Bronchial epithelial cell (primary cell): ENCODE measurements around the gene MYG1. TPM values are rescaled to one million over a fixed set of nuclear protein-coding genes. Genes with fewer than 3 reads are reported as not detected.
"Not testable (repeated sequence)": the region's sequence is repeated elsewhere in the genome, so short reads cannot be mapped to it uniquely, and the experiment has no call there.

ENCODE experiments used
- DNase-seq: peaks from one replicate; pipeline ENCODE4 v3.0.0-alpha.2; 2010; ENCODE audit warnings: low read depth
- FAIRE-seq: peaks from 2 replicates; lab custom pipeline; 2011; peaks lifted over from hg19 to GRCh38; lab: Jason Lieb, UNC
- H3K27me3 ChIP-seq: 2 replicates; pipeline ENCODE4 v1.5.1; 2011; ENCODE audit warnings: low read length; ENCODE audit not compliant: control insufficient read depth, insufficient read depth
- H3K36me3 ChIP-seq: 2 replicates; pipeline ENCODE4 v1.5.1; 2011; ENCODE audit warnings: low read length; ENCODE audit not compliant: control insufficient read depth, insufficient read depth
- H3K4me3 ChIP-seq: 2 replicates; pipeline ENCODE4 v1.5.1; 2011; ENCODE audit warnings: mild to moderate bottlenecking, low read depth, low read length, control low read depth
- CTCF ChIP-seq: IDR thresholded peaks from 2 replicates; pipeline ENCODE4 v1.5.1; 2011; ENCODE audit warnings: mild to moderate bottlenecking, moderate library complexity, low read length, control low read depth, inconsistent platforms; ENCODE audit not compliant: insufficient read depth, severe bottlenecking
- total RNA-seq: library from RNA; depleted of rRNA; stranded (reverse); fragments of >200 nt; gene quantifications from 2 replicates; pipeline ENCODE4 v1.2.1, GENCODE V29; 2014

MYG1 gene
- total RNA-seq, 1 donor from 2014 or later, result 29.7 TPM

DNA sequence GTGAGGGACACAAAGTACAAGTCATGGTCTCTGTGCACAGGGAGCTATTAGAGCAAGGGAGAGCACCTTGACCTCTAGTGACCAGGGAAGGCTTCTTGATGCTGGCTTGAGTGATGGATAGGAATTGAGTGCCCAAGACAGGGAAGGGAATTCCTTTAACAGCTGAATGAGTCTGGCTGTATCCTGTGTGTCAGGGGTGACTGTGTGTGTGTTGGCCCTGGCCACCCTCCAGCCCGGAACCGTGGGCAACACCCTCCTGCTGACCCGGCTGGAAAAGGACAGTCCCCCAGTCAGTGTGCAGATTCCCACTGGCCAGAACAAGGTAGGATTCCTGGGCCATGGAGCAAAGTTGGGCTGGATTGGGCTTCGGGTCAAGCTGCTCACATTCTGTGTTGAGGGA, 9.6 kb upstream of the MYG1 start:
- Histone ChIP-seq H3K4me3 (no peak overlapping the region), H3K27me3 (no peaks in the 10 kb centered on the region), H3K36me3 (peaks cover 2% of the 10 kb centered on the region)
- FAIRE-seq (peak; percentile 36), DNase-seq (no peak)
- TF ChIP-seq CTCF, result no peak

DNA sequence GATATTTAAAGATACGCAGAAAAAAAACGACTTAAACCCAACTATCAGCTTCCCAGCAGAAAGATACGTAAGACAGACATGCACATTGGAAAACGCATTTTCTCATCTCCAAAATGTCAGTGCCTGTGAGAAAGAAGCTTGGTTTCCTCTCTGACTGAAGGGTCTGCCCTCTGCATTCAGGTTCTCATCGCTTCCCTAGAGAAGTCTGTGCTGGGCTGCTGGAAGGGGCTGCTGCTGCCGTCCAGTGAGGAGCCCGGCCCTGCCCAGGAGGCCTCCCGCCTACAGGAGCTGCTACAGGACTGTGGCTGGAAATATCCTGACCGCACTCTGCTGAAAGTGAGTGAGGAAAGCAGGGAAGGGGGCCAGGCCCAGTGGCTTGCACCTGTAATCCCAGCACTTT, 8.8 kb upstream of the MYG1 start:
- peaks cover 2% of the 10 kb centered on the region for H3K36me3 ChIP-seq
- FAIRE-seq, result no peak
- DNase-seq, result no peak

GRCh38 chr12:53292426-53292825, 7.1 kb upstream of the MYG1 start:
- FAIRE-seq, result no peak
- no peak overlapping the region for H3K4me3 ChIP-seq
- peaks cover 2% of the 10 kb centered on the region for H3K36me3 ChIP-seq
- no peak for TF ChIP-seq CTCF
- H3K27me3 ChIP-seq, result no peaks in the 10 kb centered on the region
- no peak for DNase-seq

More for the DNA sequence above, 8.8 kb upstream of the MYG1 start:
- no peaks in the 10 kb centered on the region for H3K27me3 ChIP-seq
- H3K4me3 ChIP-seq, result no peak overlapping the region
- TF ChIP-seq CTCF, result no peak

GRCh38 chr12:53295070-53295890, 4.2 kb upstream of the MYG1 start, which contains the start of gene PFDN5:
Gene PFDN5 (plus strand): TSS chr12:53295542. CDS start chr12:53295568, 26 bp downstream.
- Histone ChIP-seq H3K36me3 (peaks cover 5% of the 10 kb centered on the region), H3K4me3 (peak within 1 kb of the TSS; percentile 60), H3K27me3 (no peaks in the 10 kb centered on the region)
- no peak for FAIRE-seq
- no peak for TF ChIP-seq CTCF
- peak; percentile 85 for DNase-seq

DNA sequence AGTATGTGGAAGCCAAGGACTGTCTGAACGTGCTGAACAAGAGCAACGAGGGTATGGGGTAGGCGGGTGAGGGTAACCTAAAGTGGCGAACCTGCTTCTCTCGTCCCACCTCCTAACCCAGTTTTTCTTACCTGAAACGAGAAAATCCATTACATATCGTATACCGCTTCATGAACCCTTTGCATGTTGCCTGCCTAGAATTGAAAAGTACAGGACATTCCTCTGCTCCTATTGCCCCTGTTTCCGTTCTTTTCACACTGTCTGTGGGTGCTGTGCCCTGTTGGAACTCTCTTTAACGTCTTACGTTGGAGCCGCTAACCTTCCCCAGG, 3.6 kb upstream of the MYG1 start:
- FAIRE-seq (no peak), DNase-seq (no peak)
- no peak for TF ChIP-seq CTCF
- Histone ChIP-seq H3K36me3 (peaks cover 5% of the 10 kb centered on the region), H3K4me3 (peak overlapping the region; percentile 60), H3K27me3 (no peaks in the 10 kb centered on the region)

GRCh38 chr12:53297106-53297505, 2.4 kb upstream of the MYG1 start:
- not testable (repeated sequence) for FAIRE-seq

More at GRCh38 chr12:53297106-53297505, 2.4 kb upstream of the MYG1 start:
- not testable (repeated sequence) for H3K36me3 ChIP-seq, H3K27me3 ChIP-seq, DNase-seq, H3K4me3 ChIP-seq
